MM.1S (cell line): ENCODE measurements around the gene RASSF3.
"Not testable (repeated sequence)": the region's sequence is repeated elsewhere in the genome, so short reads cannot be mapped to it uniquely, and the experiment has no call there.

Source experiments
- DNase-seq: peaks from one replicate; pipeline ENCODE4 v3.0.0-alpha.2; 2015
- H2AFZ ChIP-seq: fragments of 300-600 bp; sonication (generic); 2 replicates; pipeline ENCODE4 v1.6.0; 2016; ENCODE audit warnings: antibody characterized with exemption, low read length
- H3F3A ChIP-seq: fragments of 300-600 bp; sonication (generic); 2 replicates; pipeline ENCODE4 v1.6.1; 2016; ENCODE audit warnings: mild to moderate bottlenecking, antibody characterized with exemption, low read length, moderate library complexity, mixed read lengths; ENCODE audit not compliant: insufficient read depth
- H3K27ac ChIP-seq: fragments of 300-600 bp; sonication (generic); 2 replicates; pipeline ENCODE4 v1.5.1; 2016; ENCODE audit warnings: mild to moderate bottlenecking, low read length
- H3K27me3 ChIP-seq: fragments of 300-600 bp; sonication (generic); replicated peaks from 2 replicates; pipeline ENCODE4 v1.6.0; 2016; ENCODE audit warnings: low read length; ENCODE audit not compliant: insufficient read depth
- H3K36me3 ChIP-seq: fragments of 300-600 bp; sonication (generic); replicated peaks from 2 replicates; pipeline ENCODE4 v1.6.1; 2016; ENCODE audit warnings: mild to moderate bottlenecking, low read length, mixed read lengths; ENCODE audit not compliant: insufficient read depth
- H3K4me1 ChIP-seq: fragments of 300-600 bp; sonication (generic); 2 replicates; pipeline ENCODE4 v1.6.1; 2016; ENCODE audit warnings: low read length, mixed read lengths
- H3K4me2 ChIP-seq: fragments of 300-600 bp; sonication (generic); 2 replicates; pipeline ENCODE4 v1.6.0; 2016; ENCODE audit warnings: low read depth, low read length
- H3K4me3 ChIP-seq: fragments of 300-600 bp; sonication (generic); 2 replicates; pipeline ENCODE4 v1.5.1; 2016; ENCODE audit warnings: low read length, mixed read lengths
- H3K79me2 ChIP-seq: fragments of 300-600 bp; sonication (generic); 2 replicates; pipeline ENCODE4 v1.6.1; 2016; ENCODE audit warnings: mixed run types, low read length, mixed read lengths
- H3K9ac ChIP-seq: fragments of 300-600 bp; sonication (generic); 2 replicates; pipeline ENCODE4 v1.6.1; 2016; ENCODE audit warnings: low read length, mixed read lengths
- H3K9me2 ChIP-seq: fragments of 300-600 bp; sonication (generic); replicated peaks from 2 replicates; pipeline ENCODE4 v1.6.1; 2016; ENCODE audit warnings: mild to moderate bottlenecking, low read length, mixed read lengths; ENCODE audit not compliant: insufficient read depth
- H3K9me3 ChIP-seq: fragments of 300-600 bp; sonication (generic); replicated peaks from 2 replicates; pipeline ENCODE4 v1.6.1; 2016; ENCODE audit warnings: mild to moderate bottlenecking, low read length, mixed read lengths; ENCODE audit not compliant: insufficient read depth
- H4K20me1 ChIP-seq: fragments of 300-600 bp; sonication (generic); 2 replicates; pipeline ENCODE4 v1.6.1; 2016; ENCODE audit warnings: mild to moderate bottlenecking, low read length, moderate library complexity, mixed read lengths; ENCODE audit not compliant: insufficient read depth
- EZH2 ChIP-seq: fragments of 300-600 bp; sonication (generic); optimal IDR thresholded peaks from 2 replicates; pipeline ENCODE3; 2017; ENCODE audit warnings: low read depth, mild to moderate bottlenecking, antibody characterized with exemption, low read length, mixed read lengths
- EZH2phosphoT487 ChIP-seq: fragments of 300-600 bp; sonication (generic); IDR thresholded peaks from 2 replicates; pipeline ENCODE4 v1.6.1; 2018; ENCODE audit warnings: antibody characterized with exemption, low read length
- TF ChIP-seq, protein P1 (sequence below): fragments of 300-600 bp; sonication (generic); IDR thresholded peaks from 2 replicates; pipeline ENCODE4 v1.5.1; 2016; ENCODE audit warnings: antibody characterized with exemption, low read length, mixed read lengths

Gene RASSF3

DNA sequence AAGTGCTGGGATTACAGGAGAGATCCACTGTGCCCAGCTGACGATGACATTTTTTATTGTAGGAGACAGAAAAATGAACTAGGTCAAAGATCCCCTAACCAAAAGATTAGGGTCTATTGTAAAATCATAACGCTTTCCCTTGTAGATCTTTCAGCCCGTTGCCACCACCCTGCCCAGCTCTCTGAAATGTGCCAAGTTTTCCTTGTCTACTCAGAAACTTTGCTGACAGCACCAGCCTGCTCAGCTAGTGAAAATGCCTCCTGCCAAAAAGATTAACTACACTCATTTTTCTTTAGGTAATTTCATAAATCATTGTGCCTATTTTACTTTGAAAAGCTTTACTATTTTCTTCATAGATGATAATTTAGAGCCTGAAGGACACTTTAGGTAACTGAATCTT lies 28.2 kb upstream of the RASSF3 start:
- H3K79me2 ChIP-seq: no peaks in the 10 kb centered on the region
- H3K36me3 ChIP-seq: no peaks in the 10 kb centered on the region
- H3F3A ChIP-seq: no peaks in the 10 kb centered on the region
- H3K9ac ChIP-seq: no peak overlapping the region
- H3K4me1 ChIP-seq: no peaks in the 10 kb centered on the region
- no peaks in the 10 kb centered on the region for H4K20me1 ChIP-seq
- no peak overlapping the region for H3K27ac ChIP-seq
- TF ChIP-seq EZH2phosphoT487: no peak
- TF ChIP-seq, protein P1, sequence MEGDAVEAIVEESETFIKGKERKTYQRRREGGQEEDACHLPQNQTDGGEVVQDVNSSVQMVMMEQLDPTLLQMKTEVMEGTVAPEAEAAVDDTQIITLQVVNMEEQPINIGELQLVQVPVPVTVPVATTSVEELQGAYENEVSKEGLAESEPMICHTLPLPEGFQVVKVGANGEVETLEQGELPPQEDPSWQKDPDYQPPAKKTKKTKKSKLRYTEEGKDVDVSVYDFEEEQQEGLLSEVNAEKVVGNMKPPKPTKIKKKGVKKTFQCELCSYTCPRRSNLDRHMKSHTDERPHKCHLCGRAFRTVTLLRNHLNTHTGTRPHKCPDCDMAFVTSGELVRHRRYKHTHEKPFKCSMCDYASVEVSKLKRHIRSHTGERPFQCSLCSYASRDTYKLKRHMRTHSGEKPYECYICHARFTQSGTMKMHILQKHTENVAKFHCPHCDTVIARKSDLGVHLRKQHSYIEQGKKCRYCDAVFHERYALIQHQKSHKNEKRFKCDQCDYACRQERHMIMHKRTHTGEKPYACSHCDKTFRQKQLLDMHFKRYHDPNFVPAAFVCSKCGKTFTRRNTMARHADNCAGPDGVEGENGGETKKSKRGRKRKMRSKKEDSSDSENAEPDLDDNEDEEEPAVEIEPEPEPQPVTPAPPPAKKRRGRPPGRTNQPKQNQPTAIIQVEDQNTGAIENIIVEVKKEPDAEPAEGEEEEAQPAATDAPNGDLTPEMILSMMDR: no peak
- no peak for TF ChIP-seq EZH2
- no peaks in the 10 kb centered on the region for H3K27me3 ChIP-seq
- no peak overlapping the region for H2AFZ ChIP-seq
- DNase-seq: no peak
- no peak overlapping the region for H3K4me2 ChIP-seq
- H3K9me3 ChIP-seq: no peaks in the 10 kb centered on the region
- no peak overlapping the region for H3K4me3 ChIP-seq
- no peaks in the 10 kb centered on the region for H3K9me2 ChIP-seq

DNA sequence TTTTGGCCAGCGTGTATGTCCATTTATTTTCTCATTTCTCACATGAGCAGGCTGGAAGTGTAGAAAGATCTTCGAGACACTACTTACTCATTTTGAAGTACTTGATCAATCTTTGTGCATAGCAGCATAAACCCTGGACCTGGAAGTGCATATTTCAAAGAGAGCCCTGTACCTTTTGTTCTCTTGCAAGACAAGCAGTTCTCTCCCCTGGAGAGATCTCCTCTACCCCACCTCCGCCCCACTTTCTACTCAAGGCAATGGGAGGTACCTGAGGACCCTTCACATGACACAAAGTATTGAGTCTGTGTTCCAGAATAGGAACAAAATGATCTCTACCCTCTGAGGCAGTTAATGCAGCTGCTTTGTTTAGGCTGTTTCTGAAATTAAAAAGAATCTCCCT lies 27.4 kb upstream of the RASSF3 start:
- Histone ChIP-seq H3K9me3 (no peaks in the 10 kb centered on the region), H3K4me1 (no peaks in the 10 kb centered on the region), H3K9me2 (no peaks in the 10 kb centered on the region), H3K36me3 (no peaks in the 10 kb centered on the region), H3K9ac (no peak overlapping the region), H4K20me1 (no peaks in the 10 kb centered on the region), H3K4me2 (no peak overlapping the region), H3K79me2 (no peaks in the 10 kb centered on the region), H3K4me3 (no peak overlapping the region), H2AFZ (no peak overlapping the region), H3F3A (no peaks in the 10 kb centered on the region), H3K27me3 (no peaks in the 10 kb centered on the region), H3K27ac (no peak overlapping the region)
- TF ChIP-seq, protein P1: no peak
- TF ChIP-seq EZH2phosphoT487 (no peak), EZH2 (no peak)
- no peak for DNase-seq

DNA sequence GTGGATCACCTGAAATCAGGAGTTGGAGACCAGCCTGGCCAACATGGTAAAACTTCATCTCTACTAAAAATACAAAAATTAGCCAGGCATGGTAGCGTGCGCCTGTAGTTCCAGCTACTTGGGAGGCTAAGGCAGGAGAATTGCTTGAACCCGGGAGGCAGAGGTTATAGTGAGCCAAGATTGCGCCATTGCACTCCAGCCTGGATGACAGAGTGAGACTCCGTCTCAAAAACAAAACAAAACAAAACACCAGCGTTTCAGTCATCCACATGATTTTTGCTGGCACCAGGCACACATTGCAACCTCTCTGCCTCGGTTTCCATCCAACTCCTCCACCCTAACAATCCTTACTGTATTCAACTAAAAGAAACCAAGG lies 26.9 kb upstream of the RASSF3 start:
- H3K27me3 ChIP-seq, H2AFZ ChIP-seq, H3K4me1 ChIP-seq, H3K9me3 ChIP-seq, H3K9me2 ChIP-seq, H3F3A ChIP-seq, H3K79me2 ChIP-seq, H3K27ac ChIP-seq, H3K4me2 ChIP-seq, H3K36me3 ChIP-seq, H4K20me1 ChIP-seq, DNase-seq, H3K9ac ChIP-seq, H3K4me3 ChIP-seq: not testable (repeated sequence)

DNA sequence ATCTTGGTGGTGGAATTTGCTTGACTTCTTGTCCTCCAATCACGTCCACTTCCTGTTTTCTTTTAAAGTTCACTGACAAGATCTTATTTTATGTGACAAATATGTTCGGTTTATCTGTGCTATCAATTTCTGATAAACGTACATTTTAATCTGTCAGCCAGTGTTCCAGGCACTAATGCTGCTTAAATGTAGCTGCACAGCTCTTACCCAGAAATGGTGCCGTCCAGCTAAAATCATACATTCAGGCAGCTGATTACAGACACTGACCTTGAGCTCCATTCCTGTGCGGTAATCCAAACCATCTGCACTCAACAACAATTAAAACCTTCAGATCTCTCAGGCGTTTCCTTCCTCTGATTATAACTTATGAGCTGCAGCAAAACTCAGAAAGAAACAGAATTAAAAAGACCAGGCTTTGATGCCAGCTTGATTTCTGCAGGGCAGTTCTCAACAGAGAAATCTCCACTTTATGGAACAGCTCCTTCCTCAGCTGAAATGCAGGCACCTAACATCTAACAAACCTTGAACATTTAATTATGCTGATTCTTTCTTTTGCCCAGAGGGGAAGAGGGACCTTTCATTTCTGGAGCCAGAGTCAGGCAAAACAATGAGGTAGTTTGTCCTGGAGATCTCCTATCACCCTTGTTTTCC lies 26.4 kb upstream of the RASSF3 start:
- H3K4me1 ChIP-seq: no peaks in the 10 kb centered on the region
- no peak for TF ChIP-seq EZH2
- TF ChIP-seq, protein P1: no peak
- no peak for TF ChIP-seq EZH2phosphoT487
- no peak overlapping the region for H3K4me3 ChIP-seq
- no peak overlapping the region for H2AFZ ChIP-seq
- H3K36me3 ChIP-seq: no peaks in the 10 kb centered on the region
- H3K4me2 ChIP-seq: no peak overlapping the region
- no peak overlapping the region for H3K27ac ChIP-seq
- no peaks in the 10 kb centered on the region for H3K79me2 ChIP-seq
- no peak for DNase-seq
- H3K27me3 ChIP-seq: no peaks in the 10 kb centered on the region
- H3K9me2 ChIP-seq: no peaks in the 10 kb centered on the region
- H3K9ac ChIP-seq: no peak overlapping the region
- H3K9me3 ChIP-seq: no peaks in the 10 kb centered on the region
- no peaks in the 10 kb centered on the region for H4K20me1 ChIP-seq
- no peaks in the 10 kb centered on the region for H3F3A ChIP-seq
